ENCODE results near the gene ANKRD65.

GRCh38 chr1:1377540-1378205 is 43.4 kb downstream of the ANKRD65 start:
- TF ChIP-seq CTCF (conservative IDR thresholded peaks at IDR 0.05; ENCODE audit: low read depth, low read length) (no peak), EZH2phosphoT487 (IDR thresholded peaks at IDR 0.05; ENCODE audit: borderline replicate concordance, low read length) (no peak), EZH2 (IDR thresholded peaks at IDR 0.05; ENCODE audit: low read length, unreplicated experiment) (no peak)
